NCI-H1092 (cell line): ENCODE results near the gene AMMECR1L.
"Not testable (repeated sequence)": the region's sequence is repeated elsewhere in the genome, so short reads cannot be mapped to it uniquely, and the experiment has no call there.

Experiments
- DNase-seq: peaks from one replicate; lab custom pipeline; 2025; lab: John Stamatoyannopoulos, UW

The AMMECR1L gene

GRCh38 chr2:127885780-127886592, at the start of gene AMMECR1L:
AMMECR1L (minus strand) TSS chr2:127885956; CDS start chr2:127874234, 11,722 bp downstream.
- peak; percentile 4 for DNase-seq

- DNase-seq = no peak
Measured at GRCh38 chr2:127935337-127935736, 49.6 kb upstream of the AMMECR1L start.

- no peak for DNase-seq
Measured at GRCh38 chr2:127932199-127932876, 46.6 kb upstream of the AMMECR1L start.

GRCh38 chr2:127929449-127929848, 43.7 kb upstream of the AMMECR1L start:
- DNase-seq = no peak

GRCh38 chr2:127927384-127927783, 41.6 kb upstream of the AMMECR1L start:
- DNase-seq = no peak

- no peak for DNase-seq
Measured at GRCh38 chr2:127917916-127918315, 32.2 kb upstream of the AMMECR1L start.

- DNase-seq = no peak
Measured at GRCh38 chr2:127913808-127914457, 28.2 kb upstream of the AMMECR1L start.

- no peak for DNase-seq
Measured at GRCh38 chr2:127911737-127912136, 26.0 kb upstream of the AMMECR1L start.

- DNase-seq = no peak
Measured at GRCh38 chr2:127910415-127910814, 24.7 kb upstream of the AMMECR1L start.

GRCh38 chr2:127909019-127909418, 23.3 kb upstream of the AMMECR1L start:
- no peak for DNase-seq

GRCh38 chr2:127907733-127908400, 22.1 kb upstream of the AMMECR1L start:
- DNase-seq = not testable (repeated sequence)

GRCh38 chr2:127906206-127906926, 20.6 kb upstream of the AMMECR1L start:
- no peak for DNase-seq

GRCh38 chr2:127901339-127902056, 15.7 kb upstream of the AMMECR1L start:
- DNase-seq = no peak

GRCh38 chr2:127897531-127898211, 11.9 kb upstream of the AMMECR1L start:
- DNase-seq = no peak

GRCh38 chr2:127893494-127893893, 7.7 kb upstream of the AMMECR1L start:
- DNase-seq = no peak

- DNase-seq = no peak
Measured at GRCh38 chr2:127893033-127893432, 7.3 kb upstream of the AMMECR1L start.

GRCh38 chr2:127891811-127892210, 6.1 kb upstream of the AMMECR1L start:
- DNase-seq = no peak

GRCh38 chr2:127890756-127891155, 5.0 kb upstream of the AMMECR1L start:
- DNase-seq = not testable (repeated sequence)

GRCh38 chr2:127888772-127889171, 3.0 kb upstream of the AMMECR1L start:
- no peak for DNase-seq

- DNase-seq = no peak
Measured at GRCh38 chr2:127887776-127888130, 2.0 kb upstream of the AMMECR1L start.
